HG03060 (cell line): ENCODE results near the gene PDE7B.

Source experiments
- ATAC-seq: cut with Tn5 transposase; IDR thresholded peaks from one replicate; pipeline ENCODE4 v1.9.1; 2021; ENCODE audit warnings: low read depth, moderate number of reproducible peaks; ENCODE audit not compliant: unreplicated experiment

Gene PDE7B

GRCh38 chr6:135976585-135976984, 125.1 kb downstream of the PDE7B start:
- ATAC-seq, result no peak

- no peak for ATAC-seq
Observed at GRCh38 chr6:135983093-135983492, 131.6 kb downstream of the PDE7B start.

GRCh38 chr6:135983718-135984343, 132.3 kb downstream of the PDE7B start:
- ATAC-seq, result no peak

- no peak for ATAC-seq
Observed at GRCh38 chr6:135985471-135985870, 134.0 kb downstream of the PDE7B start.

GRCh38 chr6:135987226-135987625, 135.7 kb downstream of the PDE7B start:
- no peak for ATAC-seq

GRCh38 chr6:135990439-135990838, 138.9 kb downstream of the PDE7B start:
- no peak for ATAC-seq

- ATAC-seq, result no peak
Observed at GRCh38 chr6:135990855-135991464, 139.5 kb downstream of the PDE7B start.

- no peak for ATAC-seq
Observed at GRCh38 chr6:135992739-135993138, 141.2 kb downstream of the PDE7B start.

GRCh38 chr6:135993361-135993760, 141.9 kb downstream of the PDE7B start:
- ATAC-seq, result no peak

- ATAC-seq, result no peak
Observed at GRCh38 chr6:135994857-135995544, 143.5 kb downstream of the PDE7B start.

- no peak for ATAC-seq
Observed at GRCh38 chr6:135995545-135995898, 144.0 kb downstream of the PDE7B start.

- ATAC-seq, result no peak
Observed at GRCh38 chr6:135996668-135997067, 145.2 kb downstream of the PDE7B start.

- ATAC-seq, result no peak
Observed at GRCh38 chr6:135999393-135999792, 147.9 kb downstream of the PDE7B start.

GRCh38 chr6:136007345-136007744, 155.8 kb downstream of the PDE7B start:
- ATAC-seq, result no peak

- ATAC-seq, result no peak
Observed at GRCh38 chr6:136011475-136011874, 160.0 kb downstream of the PDE7B start.

GRCh38 chr6:136012198-136012887, 160.8 kb downstream of the PDE7B start:
- ATAC-seq, result no peak

- no peak for ATAC-seq
Observed at GRCh38 chr6:136012943-136013342, 161.4 kb downstream of the PDE7B start.

GRCh38 chr6:136014454-136015437, 163.2 kb downstream of the PDE7B start:
- ATAC-seq, result no peak

- no peak for ATAC-seq
Observed at GRCh38 chr6:136015531-136015930, 164.0 kb downstream of the PDE7B start.
